SK-N-MC (cell line): ENCODE data around the gene ZIK1.

Experiments
- DNase-seq: peaks from one replicate; pipeline ENCODE4 v3.0.0-alpha.2; 2011; ENCODE audit warnings: low read depth, low spot score
- H3K27ac ChIP-seq: fragments of 200-600 bp; sonication (generic); 2 replicates; pipeline ENCODE4 v1.5.1; 2016; ENCODE audit warnings: mixed run types
- H3K36me3 ChIP-seq: fragments of 200-600 bp; sonication (generic); 2 replicates; pipeline ENCODE4 v1.6.1; 2017; ENCODE audit warnings: antibody characterized with exemption, low read length, mixed read lengths; ENCODE audit not compliant: insufficient read depth
- H3K4me3 ChIP-seq: fragments of 200-600 bp; sonication (generic); 2 replicates; pipeline ENCODE4 v1.5.1; 2016
- H3K9ac ChIP-seq: fragments of 200-600 bp; sonication (generic); 2 replicates; pipeline ENCODE4 v1.8.0; 2017; ENCODE audit warnings: mixed run types, mixed read lengths; ENCODE audit not compliant: insufficient read length
- H3K9me3 ChIP-seq: fragments of 200-600 bp; sonication (generic); 2 replicates; pipeline ENCODE4 v1.6.1; 2017; ENCODE audit warnings: low read depth, mild to moderate bottlenecking, antibody characterized with exemption, low read length, moderate library complexity, mixed read lengths
- EZH2 ChIP-seq: fragments of 200-600 bp; sonication (generic); IDR thresholded peaks from one replicate; pipeline ENCODE4 v1.6.1; 2017; ENCODE audit warnings: antibody characterized with exemption
- FOXP2 ChIP-seq: optimal IDR thresholded peaks from 2 replicates; pipeline ENCODE3; 2011; ENCODE audit warnings: mild to moderate bottlenecking, moderate library complexity; ENCODE audit not compliant: insufficient read depth; ENCODE audit errors: extremely low read length, control extremely low read depth
- POLR2AphosphoS5 ChIP-seq: IDR thresholded peaks from 2 replicates; pipeline ENCODE4 v1.6.1; 2012; ENCODE audit warnings: mild to moderate bottlenecking, low read depth, low read length, borderline replicate concordance

The ZIK1 gene

DNA sequence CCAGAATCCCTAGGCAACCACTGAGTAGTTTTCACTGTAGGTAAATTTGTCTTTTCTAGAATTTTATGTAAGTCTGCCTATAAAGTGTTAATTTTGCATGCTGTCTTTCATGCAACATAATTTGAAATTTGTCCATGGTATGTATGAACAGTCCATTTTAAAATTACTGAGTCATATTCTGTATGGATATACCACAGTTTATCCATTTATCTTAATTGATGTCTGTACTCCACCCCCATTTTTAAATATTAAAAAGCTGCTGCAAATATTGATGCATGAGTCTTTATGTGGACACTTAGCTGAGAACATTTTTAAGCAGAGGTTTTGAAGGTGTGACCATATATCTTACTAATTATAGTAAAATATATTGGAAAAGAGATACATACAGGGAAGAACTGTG lies 39.1 kb downstream of the ZIK1 start:
- H3K4me3 ChIP-seq, result no peak overlapping the region
- H3K36me3 ChIP-seq, result peaks cover 64% of the 10 kb centered on the region
- TF ChIP-seq POLR2AphosphoS5, result no peak
- TF ChIP-seq EZH2, result no peak
- no peak for TF ChIP-seq FOXP2
- H3K9ac ChIP-seq, result no peak overlapping the region
- no peak for DNase-seq
- peaks cover 53% of the 10 kb centered on the region for H3K9me3 ChIP-seq
- no peak overlapping the region for H3K27ac ChIP-seq

DNA sequence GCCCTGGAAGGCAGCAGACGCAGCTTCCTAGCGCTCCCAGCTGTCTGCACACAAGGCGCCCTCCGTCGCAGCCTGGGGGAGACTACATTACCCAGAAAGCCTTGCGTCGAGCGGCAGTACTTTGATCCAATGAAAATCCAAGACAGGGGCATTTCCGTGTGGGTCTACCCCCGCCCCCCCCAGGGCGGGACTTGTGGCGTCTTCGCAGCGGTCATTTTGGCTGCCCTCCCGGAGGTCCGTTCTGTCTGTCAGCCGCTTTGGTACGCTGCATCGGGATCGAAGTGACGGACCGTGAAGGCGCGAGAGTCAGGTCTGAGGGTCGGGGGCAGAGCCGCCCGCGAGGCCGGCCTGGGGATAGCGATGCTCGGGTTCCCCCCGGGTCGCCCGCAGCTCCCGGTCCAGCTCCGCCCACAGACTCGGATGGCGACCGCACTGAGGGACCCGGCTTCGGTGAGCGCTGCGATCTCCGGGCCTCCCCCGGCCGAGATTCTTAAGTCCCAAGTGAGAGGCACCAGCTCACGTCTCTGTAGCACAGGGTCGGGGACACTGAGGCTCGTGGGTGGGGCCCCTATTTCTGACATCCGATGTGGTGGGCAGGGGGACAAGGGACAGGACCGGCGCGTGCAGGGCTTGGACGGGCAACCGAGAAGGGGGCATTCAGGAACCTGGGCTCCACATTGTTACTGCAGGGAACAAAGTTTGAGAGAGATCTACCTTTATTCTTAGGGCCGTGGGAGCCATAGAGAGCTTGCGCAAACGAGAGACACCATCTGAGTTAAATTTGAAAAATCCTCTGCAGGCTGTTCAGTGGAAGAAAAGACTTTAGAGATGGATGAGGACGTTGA lies 49.3 kb downstream of the ZIK1 start, which contains the start of gene ZNF211:
ZNF211 (plus strand) TSS at position 182 of the 845 bp plus-strand sequence; CDS start at position 361, 179 bp downstream.
- H3K9ac ChIP-seq, result peak within 1 kb of the TSS; percentile 54
- peak; percentile 57; the same call in 1 of the 2 replicates for TF ChIP-seq POLR2AphosphoS5
- no peak for TF ChIP-seq EZH2
- H3K36me3 ChIP-seq, result peaks cover 18% of the 10 kb centered on the region
- H3K4me3 ChIP-seq, result peak within 1 kb of the TSS; percentile 88
- no peak within 1 kb of the TSS for H3K27ac ChIP-seq
- peak; percentile 67 for DNase-seq
- peaks cover 3% of the 10 kb centered on the region; the same call in 1 of the 2 replicates for H3K9me3 ChIP-seq

DNA sequence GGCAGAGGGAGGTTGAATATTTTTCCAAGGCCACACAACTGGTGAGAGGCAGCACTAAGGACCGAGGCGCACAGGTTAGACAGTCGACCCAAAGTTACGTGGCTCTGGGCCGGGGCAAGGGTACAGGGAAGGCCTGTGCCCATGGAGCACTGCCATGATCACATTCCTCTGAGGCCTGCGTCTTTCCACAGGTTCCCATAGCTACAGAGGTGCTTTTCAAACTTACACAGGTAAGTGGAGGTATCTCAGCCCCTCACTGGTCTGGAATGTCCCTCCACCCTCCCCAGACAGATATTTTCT lies 49.8 kb downstream of the ZIK1 start:
- Histone ChIP-seq H3K27ac (no peak overlapping the region), H3K36me3 (peaks cover 19% of the 10 kb centered on the region), H3K9ac (peak overlapping the region; percentile 54), H3K4me3 (peak overlapping the region; percentile 88), H3K9me3 (peaks cover 3% of the 10 kb centered on the region; the same call in 1 of the 2 replicates)
- TF ChIP-seq FOXP2, result no peak
- no peak for TF ChIP-seq POLR2AphosphoS5
- TF ChIP-seq EZH2, result no peak
- no peak for DNase-seq

DNA sequence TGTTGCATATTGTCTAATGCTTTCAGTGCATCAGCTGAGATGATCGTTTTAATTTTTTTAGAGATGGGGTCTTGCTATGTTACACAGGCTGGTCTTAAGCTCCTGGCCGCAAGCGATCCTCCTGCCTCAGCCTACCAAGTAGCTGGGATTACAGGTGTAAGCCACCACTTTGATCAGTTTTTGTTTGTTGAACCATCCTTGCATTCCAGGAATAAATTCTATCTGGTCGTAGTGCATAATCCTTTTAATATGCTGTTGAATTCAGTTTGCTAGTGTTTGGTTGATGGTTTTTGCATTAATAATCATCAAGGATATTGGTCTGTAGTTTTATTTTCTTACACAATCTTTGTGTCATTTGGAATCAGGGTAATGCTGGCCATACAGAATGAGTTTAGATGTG lies 53.4 kb downstream of the ZIK1 start:
- DNase-seq, result no peak
- H3K27ac ChIP-seq, result no peak overlapping the region
- H3K4me3 ChIP-seq, result no peak overlapping the region
- peaks cover 21% of the 10 kb centered on the region for H3K9me3 ChIP-seq
- TF ChIP-seq FOXP2, result no peak
- no peak for TF ChIP-seq POLR2AphosphoS5
- TF ChIP-seq EZH2, result no peak
- peaks cover 51% of the 10 kb centered on the region for H3K36me3 ChIP-seq
- no peak overlapping the region for H3K9ac ChIP-seq

DNA sequence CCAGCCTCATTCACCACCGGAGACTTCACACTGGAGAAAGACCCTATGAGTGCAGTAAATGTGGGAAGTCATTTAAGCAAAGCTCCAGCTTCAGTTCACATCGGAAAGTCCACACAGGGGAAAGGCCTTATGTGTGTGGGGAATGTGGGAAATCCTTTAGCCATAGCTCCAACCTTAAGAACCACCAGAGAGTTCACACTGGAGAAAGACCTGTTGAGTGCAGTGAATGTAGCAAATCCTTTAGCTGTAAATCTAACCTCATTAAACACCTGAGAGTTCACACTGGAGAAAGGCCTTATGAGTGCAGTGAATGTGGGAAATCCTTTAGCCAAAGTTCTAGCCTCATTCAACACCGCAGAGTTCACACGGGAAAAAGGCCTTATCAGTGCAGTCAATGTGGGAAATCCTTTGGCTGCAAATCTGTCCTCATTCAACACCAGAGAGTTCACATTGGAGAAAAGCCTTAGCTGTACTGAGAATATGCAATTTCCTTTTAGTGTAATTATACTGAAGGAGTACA lies 57.8 kb downstream of the ZIK1 start:
- no peak for TF ChIP-seq FOXP2
- TF ChIP-seq POLR2AphosphoS5, result no peak
- TF ChIP-seq EZH2, result no peak
- no peak for DNase-seq
- Histone ChIP-seq H3K9me3 (peaks cover 23% of the 10 kb centered on the region), H3K36me3 (peaks cover 50% of the 10 kb centered on the region), H3K27ac (no peak overlapping the region), H3K4me3 (no peak overlapping the region), H3K9ac (no peak overlapping the region)

DNA sequence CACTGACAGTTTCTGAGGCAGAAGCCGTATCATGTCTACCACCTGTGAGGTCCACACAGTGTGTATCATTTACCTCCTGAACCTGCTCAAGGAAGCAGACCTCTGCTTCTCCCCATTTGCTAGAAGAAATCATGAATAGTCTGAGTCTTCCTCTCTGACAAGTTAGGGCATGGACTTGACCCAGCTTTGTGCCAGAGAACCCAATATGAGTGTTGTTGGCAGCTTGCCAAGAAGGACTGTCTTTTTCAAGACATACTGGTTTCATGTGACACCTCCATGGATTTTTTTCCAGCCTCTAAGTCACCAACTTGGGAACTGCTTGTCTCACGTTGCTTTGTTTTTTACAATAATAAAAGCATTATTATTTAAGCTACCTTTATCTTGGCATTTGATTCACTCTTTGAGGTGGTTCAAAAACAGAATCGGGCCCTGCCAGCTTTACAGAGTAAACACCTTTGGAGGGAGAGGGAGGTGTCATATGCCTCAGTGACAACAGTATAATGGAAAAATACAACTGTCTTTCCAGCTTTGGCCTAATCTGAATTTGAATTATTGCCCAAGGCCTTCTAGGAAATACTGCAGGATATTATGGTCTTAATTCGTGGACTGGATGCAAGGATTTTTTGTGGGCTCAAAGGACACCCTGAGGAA lies 58.6 kb downstream of the ZIK1 start:
- no peak for TF ChIP-seq FOXP2
- TF ChIP-seq EZH2, result no peak
- TF ChIP-seq POLR2AphosphoS5, result no peak
- peaks cover 43% of the 10 kb centered on the region for H3K36me3 ChIP-seq

More for the DNA sequence above, 58.6 kb downstream of the ZIK1 start:
- H3K9me3 ChIP-seq, result peaks cover 20% of the 10 kb centered on the region
- no peak overlapping the region for H3K9ac ChIP-seq
- DNase-seq, result no peak
- H3K27ac ChIP-seq, result no peak overlapping the region
- no peak overlapping the region for H3K4me3 ChIP-seq
